ENCODE results near the gene BMF.

BMF gene

GRCh38 chr15:40091861-40092255, 16.8 kb downstream of the BMF start:
- no peak for FAIRE-seq
- TF ChIP-seq CTCF (IDR thresholded peaks at IDR 0.05; ENCODE audit: insufficient read depth, missing control alignments): no peak

GRCh38 chr15:40090774-40091455, 17.8 kb downstream of the BMF start:
- DNase-seq (ENCODE audit: insufficient read length, low spot score) (no peak), FAIRE-seq (no peak)
- TF ChIP-seq CTCF (IDR thresholded peaks at IDR 0.05; ENCODE audit: insufficient read depth, missing control alignments): no peak

More at GRCh38 chr15:40091861-40092255, 16.8 kb downstream of the BMF start:
- no peak for DNase-seq (ENCODE audit: insufficient read length, low spot score)

GRCh38 chr15:40088929-40089755, 19.5 kb downstream of the BMF start:
- DNase-seq (ENCODE audit: insufficient read length, low spot score): no peak
- no peak for TF ChIP-seq CTCF (IDR thresholded peaks at IDR 0.05; ENCODE audit: insufficient read depth, missing control alignments)
- no peak for FAIRE-seq

- no peak for TF ChIP-seq CTCF (IDR thresholded peaks at IDR 0.05; ENCODE audit: insufficient read depth, missing control alignments)
- DNase-seq (ENCODE audit: insufficient read length, low spot score) (no peak), FAIRE-seq (no peak)
Measured at GRCh38 chr15:40087991-40088928, 20.4 kb downstream of the BMF start.

- DNase-seq (ENCODE audit: insufficient read length, low spot score): no peak
- FAIRE-seq: no peak
- TF ChIP-seq CTCF (IDR thresholded peaks at IDR 0.05; ENCODE audit: insufficient read depth, missing control alignments): no peak
Measured at GRCh38 chr15:40087068-40087810, 21.4 kb downstream of the BMF start.

- TF ChIP-seq CTCF (IDR thresholded peaks at IDR 0.05; ENCODE audit: insufficient read depth, missing control alignments): no peak
- FAIRE-seq: no peak
- no peak for DNase-seq (ENCODE audit: insufficient read length, low spot score)
Measured at GRCh38 chr15:40085266-40085665, 23.4 kb downstream of the BMF start.
